H1 (cell line): Measurements from ENCODE around the gene MCC. TPM values are rescaled to one million over a fixed set of nuclear protein-coding genes. Genes with fewer than 3 reads are reported as not detected.

Source experiments
- CTCF ChIA-PET: fragments of 300-600 bp; sonication (Branson Sonifier 250); formaldehyde crosslinking; loops from one replicate; lab custom pipeline; 2021; ENCODE audit not compliant: partially characterized antibody; lab: Charles Lee
- POLR2A ChIA-PET: fragments of 300-600 bp; sonication (Branson Sonifier 250); formaldehyde crosslinking; loops from one replicate; lab custom pipeline; 2021; ENCODE audit warnings: inconsistent platforms; ENCODE audit not compliant: partially characterized antibody; lab: Charles Lee
- DNase-seq, 2 experiments: peaks; one replicate each; pipeline versions ENCODE4 v3.0.0 to v3.0.0-alpha.2; 2010 to 2022; ENCODE audit warnings: low spot score in 2 of 2, low read depth in 1 of 2, mixed read lengths in 1 of 2
- FAIRE-seq: peaks from 2 replicates; lab custom pipeline; 2011; peaks lifted over from hg19 to GRCh38; lab: Jason Lieb, UNC
- H2AFZ ChIP-seq: 2 replicates; pipeline ENCODE4 v1.8.1; 2012; ENCODE audit warnings: low read length, inconsistent platforms
- H2AK5ac ChIP-seq: 2 replicates; pipeline ENCODE4 v1.6.1; 2013; ENCODE audit warnings: low read depth, low read length
- H2BK120ac ChIP-seq: replicated peaks from 2 replicates; pipeline ENCODE3; 2013; ENCODE audit warnings: low read depth, low read length, inconsistent platforms
- H2BK12ac ChIP-seq: 2 replicates; pipeline ENCODE4 v1.6.1; 2013; ENCODE audit warnings: low read depth, low read length
- H2BK15ac ChIP-seq: 2 replicates; pipeline ENCODE4 v1.6.1; 2013; ENCODE audit warnings: low read length
- H2BK20ac ChIP-seq: 2 replicates; pipeline ENCODE4 v1.6.1; 2013; ENCODE audit warnings: low read length
- H2BK5ac ChIP-seq: 2 replicates; pipeline ENCODE4 v1.6.1; 2013; ENCODE audit warnings: low read depth, low read length
- H3K14ac ChIP-seq: 2 replicates; pipeline ENCODE4 v1.6.1; 2013; ENCODE audit warnings: inconsistent platforms; ENCODE audit not compliant: insufficient read length
- H3K18ac ChIP-seq: 2 replicates; pipeline ENCODE4 v1.6.1; 2013; ENCODE audit warnings: low read length; ENCODE audit errors: extremely low read depth
- H3K23ac ChIP-seq: 2 replicates; pipeline ENCODE4 v1.6.1; 2013; ENCODE audit warnings: inconsistent platforms; ENCODE audit not compliant: insufficient read length
- H3K23me2 ChIP-seq: 2 replicates; pipeline ENCODE4 v1.6.1; 2013; ENCODE audit warnings: low read depth, low read length
- H3K27ac ChIP-seq: 2 replicates; pipeline ENCODE4 v1.6.1; 2011; ENCODE audit warnings: low read depth, low read length, inconsistent platforms
- H3K27me3 ChIP-seq, 4 experiments: replicated peaks in 1 of 4; 1 replicate in 1 of 4; 2 replicates in 3 of 4; pipeline versions ENCODE4 v1.6.1 to v1.8.1; 2011 to 2013; ENCODE audit warnings: low read length in 3 of 4, mild to moderate bottlenecking in 3 of 4, inconsistent platforms in 2 of 4, mixed read lengths in 2 of 4, moderate library complexity in 1 of 4; ENCODE audit not compliant: control insufficient read depth in 3 of 4, insufficient read depth in 3 of 4; ENCODE audit errors: extremely low read depth in 1 of 4
- H3K36me3 ChIP-seq, 4 experiments: 2 replicates each; pipeline versions ENCODE4 v1.6.1 to v1.8.1; 2011 to 2013; ENCODE audit warnings: mild to moderate bottlenecking in 4 of 4, low read length in 3 of 4, moderate library complexity in 2 of 4, control low read depth in 1 of 4, inconsistent platforms in 1 of 4; ENCODE audit not compliant: insufficient read depth in 4 of 4, control insufficient read depth in 2 of 4
- H3K4ac ChIP-seq: replicated peaks from 2 replicates; pipeline ENCODE3; 2013; ENCODE audit warnings: low read length, low read depth, mixed read lengths, inconsistent platforms; ENCODE audit not compliant: insufficient read length
- H3K4me1 ChIP-seq, 4 experiments: replicated peaks in 1 of 4; 1 replicate in 1 of 4; 2 replicates in 3 of 4; pipeline versions ENCODE4 v1.6.1 to v1.8.1; 2011 to 2013; ENCODE audit warnings: low read length in 3 of 4, inconsistent platforms in 2 of 4, mixed read lengths in 1 of 4; ENCODE audit not compliant: insufficient read depth in 4 of 4, control insufficient read depth in 3 of 4
- H3K4me2 ChIP-seq, 2 experiments: 2 replicates each; pipeline versions ENCODE4 v1.6.1 to v1.8.1; 2011 to 2013; ENCODE audit warnings: low read depth in 2 of 2, low read length in 2 of 2, control low read depth in 1 of 2, inconsistent platforms in 1 of 2, mild to moderate bottlenecking in 1 of 2; ENCODE audit not compliant: insufficient read depth in 1 of 2
- H3K4me3 ChIP-seq, 4 experiments: fragments of 200-600, 300-600 bp in 1 of 4; sonication (generic), shearing (Covaris generic), sonication (Bioruptor Twin) in 1 of 4; 2 replicates each; pipeline versions ENCODE4 v1.5.1 to v1.8.1; 2011 to 2016; ENCODE audit warnings: low read length in 4 of 4, low read depth in 3 of 4, control low read depth in 2 of 4, inconsistent platforms in 2 of 4, mild to moderate bottlenecking in 2 of 4, mixed read lengths in 1 of 4, moderate library complexity in 1 of 4; ENCODE audit not compliant: insufficient read depth in 2 of 4; ENCODE audit errors: extremely low read depth in 1 of 4
- H3K56ac ChIP-seq: replicated peaks from 2 replicates; pipeline ENCODE3; 2013; ENCODE audit warnings: low read depth, mild to moderate bottlenecking, mixed read lengths, low read length, inconsistent platforms; ENCODE audit not compliant: insufficient read length
- H3K79me1 ChIP-seq: 2 replicates; pipeline ENCODE4 v1.6.1; 2013; ENCODE audit warnings: low read depth, low read length, control low read depth
- H3K79me2 ChIP-seq, 2 experiments: 2 replicates each; pipeline versions ENCODE4 v1.6.1 to v1.8.1; 2012 to 2013; ENCODE audit warnings: low read length in 2 of 2, mild to moderate bottlenecking in 2 of 2, inconsistent platforms in 1 of 2; ENCODE audit not compliant: insufficient read depth in 2 of 2, control insufficient read depth in 1 of 2
- H3K9ac ChIP-seq, 4 experiments: replicated peaks in 1 of 4; 1 replicate in 1 of 4; 2 replicates in 3 of 4; pipeline versions ENCODE4 v1.6.1 to v1.8.1; 2011 to 2013; ENCODE audit warnings: low read depth in 3 of 4, low read length in 3 of 4, control low read depth in 2 of 4, mild to moderate bottlenecking in 2 of 4, moderate library complexity in 2 of 4, inconsistent platforms in 1 of 4; ENCODE audit errors: extremely low read depth in 1 of 4
- H3K9me3 ChIP-seq, 2 experiments: 2 replicates each; pipeline versions ENCODE4 v1.6.1 to v1.8.1; 2012 to 2013; ENCODE audit warnings: mild to moderate bottlenecking in 2 of 2, moderate library complexity in 2 of 2, control low read depth in 1 of 2, inconsistent platforms in 1 of 2, low read depth in 1 of 2, low read length in 1 of 2, mixed read lengths in 1 of 2; ENCODE audit not compliant: insufficient read depth in 2 of 2
- H4K20me1 ChIP-seq, 2 experiments: replicated peaks in 1 of 2; 2 replicates each; pipeline versions ENCODE3 to v1.8.1; 2011 to 2013; ENCODE audit warnings: inconsistent platforms in 2 of 2, low read length in 2 of 2, mild to moderate bottlenecking in 1 of 2; ENCODE audit not compliant: insufficient read depth in 2 of 2, control insufficient read depth in 1 of 2
- H4K5ac ChIP-seq: 2 replicates; pipeline ENCODE4 v1.6.1; 2013; ENCODE audit warnings: low read length, low read depth, mixed read lengths, inconsistent platforms; ENCODE audit not compliant: insufficient read length
- H4K8ac ChIP-seq: 2 replicates; pipeline ENCODE4 v1.8.0; 2013; ENCODE audit warnings: mild to moderate bottlenecking, moderate library complexity, low read length, inconsistent platforms; ENCODE audit not compliant: insufficient read depth; ENCODE audit errors: extremely low read depth
- H4K91ac ChIP-seq: replicated peaks from 2 replicates; pipeline ENCODE3; 2013; ENCODE audit warnings: low read length, mixed read lengths, inconsistent platforms; ENCODE audit not compliant: insufficient read length
- CREB1 ChIP-seq: IDR thresholded peaks from 2 replicates; pipeline ENCODE4 v1.6.1; 2012; ENCODE audit warnings: inconsistent platforms
- RXRA ChIP-seq: IDR thresholded peaks from 2 replicates; pipeline ENCODE4 v1.6.1; 2011; ENCODE audit warnings: low read depth, mild to moderate bottlenecking, low read length, moderate library complexity; ENCODE audit not compliant: insufficient read depth
- WGBS, 2 experiments: shearing (Covaris generic) in 1 of 2; methylation state at CpG; one replicate each; pipeline versions ENCODE4 v1.1.6 to v1.1.7; 2013 to 2015; ENCODE audit warnings: low lambda C conversion rate in 2 of 2, mixed read lengths in 2 of 2, inconsistent platforms in 1 of 2, low coverage in 1 of 2, missing lambda C conversion rate in 1 of 2; ENCODE audit not compliant: insufficient replicate concordance in 2 of 2, insufficient coverage in 1 of 2, insufficient read length in 1 of 2; ENCODE audit errors: extremely low coverage in 1 of 2, missing lambda C conversion rate in 1 of 2; 5-methylcytosine and 5-hydroxymethylcytosine counted together
- polyA plus RNA-seq, 7 experiments: library from polyadenylated mRNA; depleted of rRNA in 3 of 7; stranded (reverse) in 5 of 7; unstranded in 2 of 7; fragments of >200 nt in 5 of 7; fragments of 200-250 nt in 2 of 7; gene quantifications; 1 replicate in 5 of 7; 2 replicates in 1 of 7; 4 replicates in 1 of 7; pipeline versions ENCODE4 v1.2.1 to v1.2.3, GENCODE V29; 2011 to 2013; ENCODE audit warnings: missing spikeins in 2 of 7, mixed read lengths in 2 of 7
- total RNA-seq: library from RNA; stranded (reverse); fragmentation: NEBNext Ultra II Directional; extraction: Animal tissue kit (Norgen Biotek cat#: 25700); gene quantifications from 2 replicates; pipeline ENCODE4 v1.2.1, GENCODE V29; 2021
- TF ChIP-seq, protein P1 (sequence below): IDR thresholded peaks from 2 replicates; pipeline ENCODE4 v1.6.1; 2011; ENCODE audit warnings: low read depth, mild to moderate bottlenecking, low read length; ENCODE audit not compliant: insufficient read depth

The MCC gene
- total and polyA plus RNA-seq, 2 of the 8 experiments (the other 6 are each of a cell fraction or from before 2014, with no cell fraction given), result 2.6 to 18.3 TPM

DNA sequence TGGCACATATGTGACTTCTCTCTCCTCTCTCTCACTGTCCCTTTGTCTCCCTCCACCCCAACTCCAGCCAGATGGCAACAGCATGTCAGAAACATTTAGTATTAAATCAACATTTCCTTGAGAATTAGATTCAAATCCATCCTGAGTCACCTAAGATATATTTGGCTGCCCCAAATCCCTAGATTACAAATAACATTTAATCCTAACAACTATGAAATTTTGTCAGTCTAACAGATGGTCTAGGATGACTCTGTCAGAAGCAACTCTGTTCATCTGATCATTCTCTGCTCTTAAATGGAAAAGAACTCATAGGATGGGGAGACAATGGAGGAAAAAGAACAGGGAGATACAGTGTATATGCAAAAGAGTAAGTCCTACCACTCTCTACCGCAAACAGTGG lies 254.6 kb downstream of the MCC start:
- Histone ChIP-seq H3K9ac (no peak overlapping the region), H3K4me3 (no peak overlapping the region), H3K27ac (no peak overlapping the region), H2BK5ac (no peak overlapping the region), H3K36me3 (no peaks in the 10 kb centered on the region), H3K4me1 (peaks cover 0 to 11% (median 7%) of the 10 kb centered on the region in 4 experiments; a peak in 4 of 7 replicates), H2BK12ac (no peak overlapping the region), H2AFZ (no peak overlapping the region), H2BK20ac (no peak overlapping the region), H3K14ac (no peak overlapping the region), H3K4me2 (no peak overlapping the region), H2AK5ac (no peak overlapping the region), H3K27me3 (no peaks in the 10 kb centered on the region), H3K56ac (no peak overlapping the region), H4K8ac (no peak overlapping the region), H3K18ac (no peak overlapping the region), H2BK120ac (no peak overlapping the region)
- WGBS, 2 experiments, result 86% methylated on average over 1 of the region's 1 CpG; no CpG with 5 or more reads in 1 of the 2 experiments
- POLR2A ChIA-PET, result no interaction called here
- TF ChIP-seq CREB1 (no peak), RXRA (no peak)
- TF ChIP-seq, protein P1, sequence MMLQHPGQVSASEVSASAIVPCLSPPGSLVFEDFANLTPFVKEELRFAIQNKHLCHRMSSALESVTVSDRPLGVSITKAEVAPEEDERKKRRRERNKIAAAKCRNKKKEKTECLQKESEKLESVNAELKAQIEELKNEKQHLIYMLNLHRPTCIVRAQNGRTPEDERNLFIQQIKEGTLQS, result no peak
- TF ChIP-seq, all 59 proteins: peak for 0
- no peak overlapping the region for H4K91ac ChIP-seq
- H3K23me2 ChIP-seq, result no peaks in the 10 kb centered on the region
- H3K79me2 ChIP-seq, result peaks cover 0 to 4% of the 10 kb centered on the region in 2 experiments; a peak in 1 of 4 replicates
- CTCF ChIA-PET, result interaction anchor here (0.6 kb wide), 1 partner anchor 68 kb away, joined by 3 read pairs; no protein-coding TSS in a partner anchor
- H3K23ac ChIP-seq, result no peak overlapping the region
- no peaks in the 10 kb centered on the region for H3K9me3 ChIP-seq
- no peaks in the 10 kb centered on the region for H3K79me1 ChIP-seq
- no peak overlapping the region for H4K5ac ChIP-seq
- FAIRE-seq, result no peak
- no peak overlapping the region for H3K4ac ChIP-seq
- H4K20me1 ChIP-seq, result no peaks in the 10 kb centered on the region
- no peak overlapping the region for H2BK15ac ChIP-seq
- no peak for DNase-seq
